ENCODE measurements around the gene TBL1XR1.

TBL1XR1 gene

GRCh38 chr3:177106184-177106583 lies 91.1 kb downstream of the TBL1XR1 start:
- DNase-seq = no peak

GRCh38 chr3:177105623-177106022 lies 91.7 kb downstream of the TBL1XR1 start:
- DNase-seq = no peak

DNA sequence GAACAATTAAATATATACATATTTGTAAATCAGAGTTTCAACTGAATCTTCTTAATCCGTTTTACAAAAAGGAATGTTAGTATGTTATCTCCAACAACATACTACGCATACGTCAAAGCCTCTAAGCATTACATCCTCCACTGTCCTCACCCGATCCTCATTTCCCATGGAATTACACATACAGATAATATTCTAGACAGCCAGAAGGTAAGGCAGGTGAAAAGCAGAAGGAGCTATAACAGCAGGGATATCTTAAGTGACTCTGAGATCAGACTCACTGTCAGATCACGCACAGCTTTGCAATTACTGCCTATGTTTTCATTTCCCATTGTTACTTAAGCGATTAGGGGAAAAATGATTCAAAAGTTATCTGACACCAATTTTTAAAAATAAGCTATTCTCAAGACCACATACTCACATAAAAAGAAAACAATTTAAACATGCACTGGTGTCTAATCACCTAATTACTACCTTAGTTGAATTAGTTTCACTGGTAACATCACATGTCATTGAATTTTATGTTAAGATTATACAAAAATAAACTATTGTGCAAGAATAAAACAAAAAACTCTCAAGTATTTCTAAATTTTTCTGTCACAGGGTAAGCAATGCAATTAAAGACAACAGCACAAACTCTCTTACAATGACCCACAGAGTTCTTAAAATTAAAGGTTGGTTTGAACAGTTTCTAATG lies 92.8 kb downstream of the TBL1XR1 start:
- no peak for DNase-seq

GRCh38 chr3:177102553-177102952 lies 94.7 kb downstream of the TBL1XR1 start:
- no peak for DNase-seq

- no peak for DNase-seq
These were observed 98.7 kb downstream of the TBL1XR1 start for GRCh38 chr3:177098551-177098950.

DNA sequence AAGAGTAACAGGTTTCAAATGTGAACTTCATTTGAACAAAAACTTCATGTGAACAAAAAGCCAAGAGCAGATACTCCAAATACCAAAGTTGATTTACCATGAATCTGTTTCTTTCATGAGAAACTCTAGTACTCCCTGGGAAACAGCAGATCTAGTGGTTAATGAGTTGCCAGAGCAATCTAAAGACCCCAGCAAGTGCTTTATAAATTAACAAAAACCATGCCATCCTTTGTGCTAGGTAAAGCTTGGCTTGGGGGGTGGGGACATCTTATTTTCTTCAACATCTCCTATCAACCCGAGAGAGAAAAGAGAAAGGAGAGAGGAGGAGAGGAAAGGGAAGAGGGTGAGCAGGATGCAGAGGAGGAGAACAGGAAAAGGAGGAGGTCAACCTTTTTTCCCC lies 100.7 kb downstream of the TBL1XR1 start:
- DNase-seq = no peak

DNA sequence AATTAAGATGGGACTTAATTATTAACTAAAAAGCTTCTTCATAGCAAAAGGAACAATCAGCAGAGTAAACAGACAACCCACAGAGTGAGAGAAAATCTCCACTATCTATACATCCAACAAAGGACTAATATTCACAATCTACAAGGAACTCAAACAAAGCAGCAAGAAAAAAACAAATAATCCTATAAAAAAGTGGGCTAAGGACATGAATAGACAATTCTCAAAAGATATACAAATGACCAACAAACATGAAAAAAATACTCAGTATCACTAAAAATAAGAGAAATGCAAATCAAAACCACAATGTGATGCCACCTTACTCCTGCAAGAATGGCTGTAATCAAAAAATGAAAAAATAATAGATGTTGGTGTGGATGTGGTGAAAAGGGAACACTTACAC lies 103.3 kb downstream of the TBL1XR1 start:
- no peak for DNase-seq

- DNase-seq = no peak
These were observed 107.4 kb downstream of the TBL1XR1 start for GRCh38 chr3:177089901-177090300.

DNA sequence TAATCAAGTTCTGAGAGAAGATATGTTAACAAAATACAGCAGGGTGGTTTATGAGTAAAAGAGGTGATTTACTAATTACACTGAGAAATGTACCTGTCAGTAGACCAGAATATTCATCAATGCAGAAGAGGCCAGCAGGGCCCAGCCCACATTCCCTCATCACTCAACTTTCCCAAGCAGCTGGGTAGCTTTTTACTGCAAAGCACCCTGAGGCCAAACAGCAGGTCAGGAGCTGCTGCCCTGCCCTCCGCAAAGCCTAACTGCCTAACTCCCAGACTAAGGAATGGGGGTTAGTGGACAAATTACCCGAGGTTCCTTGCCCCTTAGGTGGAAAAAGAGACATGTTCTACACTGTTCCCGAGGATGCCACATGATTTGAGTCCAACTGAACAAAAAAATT lies 108.2 kb downstream of the TBL1XR1 start:
- DNase-seq = no peak

GRCh38 chr3:177085794-177086193 lies 111.5 kb downstream of the TBL1XR1 start:
- DNase-seq = no peak

- DNase-seq = no peak
These were observed 112.7 kb downstream of the TBL1XR1 start for GRCh38 chr3:177084616-177085015.

DNA sequence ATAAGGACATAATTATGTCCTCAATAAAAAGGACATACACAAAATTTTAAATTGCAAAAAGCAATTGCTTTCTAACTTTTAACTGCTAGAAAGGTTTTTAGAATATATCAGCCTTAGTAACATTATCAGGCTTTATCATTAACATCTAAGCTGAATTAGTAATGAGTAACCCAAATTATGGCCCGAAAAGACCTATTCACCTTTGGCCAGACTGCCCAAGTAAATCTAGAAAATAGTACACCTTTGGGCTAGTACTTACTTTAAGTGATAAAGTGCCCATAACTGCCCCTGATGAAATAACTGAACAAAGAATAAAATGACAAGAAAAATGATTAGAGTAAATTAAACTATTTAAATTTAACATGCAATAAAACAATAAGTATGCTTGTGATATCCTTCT lies 117.2 kb downstream of the TBL1XR1 start:
- no peak for DNase-seq

- DNase-seq = no peak
These were observed 117.6 kb downstream of the TBL1XR1 start for GRCh38 chr3:177079684-177080083.

GRCh38 chr3:177071496-177072156 lies 125.7 kb downstream of the TBL1XR1 start:
- DNase-seq = no peak

GRCh38 chr3:177069514-177070329 lies 127.6 kb downstream of the TBL1XR1 start:
- DNase-seq = no peak

- DNase-seq = no peak
These were observed 128.3 kb downstream of the TBL1XR1 start for GRCh38 chr3:177068967-177069366.

- no peak for DNase-seq
These were observed 131.2 kb downstream of the TBL1XR1 start for GRCh38 chr3:177066068-177066467.

GRCh38 chr3:177065285-177066033 lies 131.8 kb downstream of the TBL1XR1 start:
- no peak for DNase-seq

DNA sequence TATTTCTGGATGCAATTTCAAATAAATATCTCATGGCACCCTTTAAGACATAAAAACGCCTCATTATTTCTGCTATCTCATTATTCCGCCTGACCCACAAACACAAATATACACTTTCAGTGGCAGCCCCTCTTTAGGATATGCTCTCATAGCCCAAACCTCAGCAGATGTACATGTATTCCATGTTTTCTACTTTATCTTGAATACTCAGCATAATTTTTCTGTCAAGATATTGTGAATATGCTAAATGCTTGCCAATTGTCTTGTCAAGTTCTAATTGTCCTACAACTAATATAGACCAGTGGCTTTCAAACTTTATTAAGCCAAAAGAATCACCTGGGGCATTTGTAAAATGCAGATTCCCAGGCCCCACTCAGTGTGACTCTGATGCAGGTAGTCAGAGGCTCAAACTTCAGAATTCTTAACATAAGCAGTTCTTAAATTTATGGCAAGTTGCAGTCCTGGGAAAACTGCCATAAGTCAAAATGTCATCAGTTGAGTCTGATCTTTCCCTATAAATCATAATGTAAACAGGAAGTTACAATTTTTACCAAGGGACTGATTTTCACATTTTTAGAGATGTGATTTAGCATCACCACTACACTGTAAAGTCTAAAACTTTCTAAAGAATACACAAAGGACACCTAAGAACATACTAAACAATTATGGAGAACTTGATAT lies 135.1 kb downstream of the TBL1XR1 start:
- no peak for DNase-seq

DNA sequence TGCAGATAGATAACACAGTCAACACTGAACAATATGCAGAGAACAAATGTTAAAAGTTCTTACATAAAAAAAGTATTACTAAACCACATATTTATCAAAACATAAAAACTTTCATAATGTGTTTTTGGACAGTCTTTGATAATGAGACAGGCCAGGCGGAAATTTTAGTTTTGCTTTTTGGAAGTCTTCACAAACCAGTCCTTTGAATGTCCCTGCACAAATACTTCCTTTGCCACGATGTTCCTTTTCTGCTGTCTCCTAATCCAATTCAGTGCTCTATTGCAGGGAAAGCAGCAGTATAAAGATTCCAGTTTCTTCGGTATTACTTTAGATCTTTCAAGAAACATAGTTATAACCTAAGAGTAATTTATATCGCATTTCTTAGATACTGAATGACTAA lies 135.9 kb downstream of the TBL1XR1 start:
- DNase-seq = no peak

DNA sequence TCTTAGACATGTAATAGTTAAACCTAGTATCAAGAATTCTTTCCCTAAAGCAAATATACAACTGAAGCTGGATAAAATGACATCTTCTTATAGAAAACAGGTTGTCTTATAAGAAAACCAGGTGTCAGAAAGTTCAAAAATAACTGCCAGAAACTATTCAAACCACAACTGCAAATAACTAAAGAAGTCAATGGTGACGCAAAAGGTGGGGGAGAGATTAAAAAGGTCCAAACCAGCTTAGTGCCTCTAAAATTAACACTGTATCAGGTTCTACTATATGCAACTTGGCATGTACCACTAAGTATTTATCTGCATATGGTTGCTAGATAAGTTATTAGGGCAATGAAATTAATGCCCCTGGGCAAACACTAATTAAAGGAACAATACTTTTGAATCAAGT lies 136.8 kb downstream of the TBL1XR1 start:
- no peak for DNase-seq

DNA sequence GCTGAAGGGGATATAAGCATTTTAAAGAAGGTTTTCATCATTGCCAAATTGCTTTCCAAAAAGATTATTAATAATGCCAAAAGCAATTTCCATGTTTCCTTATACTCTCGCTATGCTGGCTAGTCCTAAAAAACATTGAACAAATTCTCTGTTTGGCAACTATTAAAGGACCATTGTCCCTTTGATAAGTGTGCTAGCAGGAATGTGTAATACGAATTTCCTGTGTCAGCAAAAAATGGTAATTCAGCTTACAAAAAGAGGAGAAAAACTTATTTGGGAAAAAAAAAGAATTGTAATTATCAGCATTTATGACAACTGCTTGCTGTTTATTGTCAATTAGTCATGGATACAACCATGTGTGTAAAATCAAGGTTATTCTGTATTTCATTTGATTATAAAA lies 138.6 kb downstream of the TBL1XR1 start:
- DNase-seq = no peak

DNA sequence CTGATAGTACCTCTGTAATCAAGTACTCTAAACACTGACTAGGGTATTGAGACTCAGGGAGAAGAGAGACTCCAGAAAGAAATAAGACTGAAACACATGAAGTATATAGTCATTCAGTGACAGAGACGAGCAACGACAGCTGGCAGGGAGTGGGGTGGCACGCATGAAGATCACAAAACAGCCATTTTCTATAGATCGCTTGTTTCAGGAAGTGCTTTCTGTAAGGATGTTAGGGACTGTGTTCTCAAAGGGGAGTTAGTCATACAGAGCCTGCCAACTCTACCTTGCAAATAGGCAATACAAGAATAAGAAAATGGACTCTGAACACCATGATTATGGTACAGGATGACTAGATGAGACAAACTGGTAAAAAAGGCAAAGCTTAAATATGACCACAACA lies 139.5 kb downstream of the TBL1XR1 start:
- DNase-seq = no peak

Measured in SIG-M5 (cell line).